CD4-positive, alpha-beta T cell treated with Interleukin-15 for 4 hours (primary cell): ENCODE results near the gene HNRNPC.
"Not testable (repeated sequence)": the region's sequence is repeated elsewhere in the genome, so short reads cannot be mapped to it uniquely, and the experiment has no call there.

Experiments
- DNase-seq: peaks from one replicate; pipeline ENCODE4 v3.0.0-alpha.2; 2020; ENCODE audit warnings: low spot score

Gene HNRNPC

DNA sequence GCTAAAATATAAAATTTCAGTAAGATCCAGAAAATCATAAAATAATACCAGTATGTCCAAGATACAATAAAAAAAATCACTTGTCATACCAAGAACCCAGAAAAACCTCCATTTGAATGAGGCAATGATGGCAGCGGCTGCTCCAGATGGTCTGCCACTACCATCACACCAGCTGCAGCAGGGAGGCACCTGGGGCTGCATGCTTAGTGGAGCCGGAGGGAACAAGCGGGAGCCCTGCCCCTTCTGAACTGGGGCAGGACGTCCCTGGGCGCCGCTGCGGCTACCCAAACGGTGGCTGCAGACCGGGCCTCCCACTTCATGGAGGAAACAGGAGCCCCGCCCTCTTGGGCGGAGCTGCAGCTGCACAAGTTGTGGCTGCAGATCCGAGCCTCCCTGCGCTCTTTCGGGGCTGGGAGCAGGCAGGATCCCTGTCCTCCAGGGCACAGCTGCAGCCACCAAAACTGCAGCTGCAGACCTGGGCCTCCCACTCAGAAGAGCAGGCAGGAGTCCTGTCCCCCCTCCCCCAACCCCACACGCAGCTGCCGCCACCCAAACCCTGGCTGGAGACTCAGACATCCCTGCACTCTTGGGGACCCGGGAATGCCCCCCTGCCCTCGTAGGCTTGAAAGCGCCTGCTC is 77.3 kb downstream of the HNRNPC start:
- DNase-seq: peak; percentile 62

DNA sequence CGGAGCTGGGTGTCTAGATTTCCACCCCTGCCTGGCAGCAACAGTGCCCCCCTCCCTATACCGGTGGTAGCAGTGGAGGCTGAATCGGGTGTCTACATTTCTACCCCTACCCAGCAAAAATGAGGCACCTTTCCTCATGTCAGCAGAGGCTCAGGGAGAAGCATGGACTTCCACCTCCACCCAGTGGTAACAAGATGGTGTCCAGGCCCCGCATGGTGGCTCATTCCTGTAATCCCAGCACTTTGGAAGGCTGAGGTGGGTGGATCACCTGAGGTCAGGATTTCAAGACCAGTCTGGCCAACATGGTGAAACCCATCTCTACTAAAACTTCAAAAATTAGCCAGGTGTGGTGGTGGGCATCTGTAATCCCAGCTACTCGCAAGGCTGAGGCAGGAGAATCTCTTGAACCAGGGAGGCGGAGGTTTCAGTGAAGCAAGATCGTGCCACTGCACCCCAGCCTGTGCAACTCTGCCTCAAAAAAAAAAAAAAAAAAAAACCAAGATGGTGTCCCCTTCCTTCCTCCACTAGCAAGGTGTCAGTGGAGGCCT is 77.9 kb downstream of the HNRNPC start:
- DNase-seq: no peak

DNA sequence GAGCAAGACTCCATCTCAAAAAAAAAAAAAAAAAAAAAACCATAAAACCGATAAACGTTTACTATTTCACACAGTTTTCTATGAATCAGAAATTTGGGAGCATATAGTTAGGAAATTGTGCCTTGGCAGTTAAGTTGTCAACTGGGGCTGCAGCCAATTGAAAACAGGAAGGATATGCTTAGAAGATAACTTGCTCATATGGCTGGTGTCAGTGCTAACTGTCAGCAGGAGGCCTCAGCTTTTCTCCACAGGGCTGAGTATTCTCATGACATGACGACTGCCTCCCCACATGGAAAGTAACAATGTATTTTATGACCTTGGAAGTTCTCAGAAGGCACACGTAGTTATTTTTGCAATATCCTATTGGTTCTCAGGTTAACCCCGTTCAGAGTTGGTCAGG is 83.8 kb downstream of the HNRNPC start:
- DNase-seq: no peak

DNA sequence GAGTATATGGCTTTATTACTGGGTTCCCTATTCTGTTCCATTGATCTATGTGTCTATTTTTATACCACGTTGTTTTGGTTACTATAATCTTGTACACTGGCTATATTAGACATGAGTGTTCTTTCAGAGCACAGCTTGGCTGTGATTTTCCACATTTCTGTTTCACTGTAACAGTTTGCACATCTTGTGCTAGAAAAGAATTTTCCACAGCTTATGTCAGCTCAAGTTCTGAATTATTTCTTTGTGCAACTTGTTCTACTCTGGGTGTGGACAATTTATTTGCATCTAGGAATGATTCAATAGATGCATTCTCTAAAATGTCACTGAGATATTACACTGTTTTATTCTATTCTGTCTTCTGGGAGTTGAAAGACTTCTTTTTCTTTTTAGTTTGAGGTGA is 85.0 kb downstream of the HNRNPC start:
- no peak for DNase-seq

DNA sequence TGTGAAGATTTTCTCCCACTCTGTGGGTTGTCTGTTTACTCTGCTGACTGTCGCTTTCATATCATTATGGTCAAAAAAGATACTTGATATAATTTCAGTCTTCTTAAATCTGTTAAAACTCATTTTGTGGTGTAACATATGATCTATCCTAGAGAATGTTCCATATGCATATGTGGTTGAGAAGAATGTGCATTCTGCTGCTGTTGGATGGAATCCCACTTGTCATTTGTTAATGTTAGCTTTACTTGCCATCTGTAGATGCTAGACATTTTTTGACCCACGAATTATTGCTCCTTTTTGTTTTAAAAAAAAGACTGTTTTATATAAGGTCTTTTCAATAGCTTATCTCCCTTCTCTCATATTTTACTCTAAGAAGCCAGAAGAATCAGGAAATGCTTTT is 87.1 kb downstream of the HNRNPC start:
- no peak for DNase-seq

DNA sequence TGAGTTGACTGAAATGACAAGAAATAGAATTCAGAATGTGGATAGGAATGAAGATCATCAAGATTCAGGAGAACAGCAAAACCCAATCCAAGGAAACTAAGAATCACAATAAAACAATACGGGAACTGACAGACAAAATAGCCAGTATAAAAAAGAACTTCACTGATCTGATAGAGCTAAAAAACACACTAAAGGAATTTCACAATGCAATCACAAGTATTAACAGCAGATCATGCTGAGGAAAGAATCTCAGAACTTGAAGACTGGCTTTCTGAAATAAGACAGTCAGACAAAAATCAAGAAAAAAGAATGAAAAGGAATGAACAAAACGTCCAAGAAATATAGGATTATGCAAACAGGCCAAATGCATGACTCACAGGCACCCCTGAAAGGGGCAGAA is 98.1 kb downstream of the HNRNPC start:
- DNase-seq: no peak

DNA sequence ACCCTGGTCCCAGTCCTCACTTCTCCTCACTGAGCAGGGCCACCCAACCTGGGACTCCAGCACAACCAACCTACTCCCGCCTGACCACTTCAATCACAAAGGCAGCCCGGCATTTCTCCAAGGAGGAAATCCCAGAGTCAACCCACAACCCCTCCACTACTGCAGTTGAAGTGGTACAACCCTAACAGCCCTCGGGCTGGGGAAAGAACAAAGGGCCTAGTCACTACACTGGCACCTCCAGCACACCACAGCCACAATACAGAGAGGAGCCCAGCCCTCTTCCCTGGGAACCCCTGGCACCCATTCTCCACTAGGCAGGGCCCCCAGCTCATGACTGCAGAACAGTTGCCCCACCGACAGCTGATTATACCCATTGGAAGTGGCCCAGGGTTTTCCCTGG is 99.7 kb downstream of the HNRNPC start:
- DNase-seq: no peak

DNA sequence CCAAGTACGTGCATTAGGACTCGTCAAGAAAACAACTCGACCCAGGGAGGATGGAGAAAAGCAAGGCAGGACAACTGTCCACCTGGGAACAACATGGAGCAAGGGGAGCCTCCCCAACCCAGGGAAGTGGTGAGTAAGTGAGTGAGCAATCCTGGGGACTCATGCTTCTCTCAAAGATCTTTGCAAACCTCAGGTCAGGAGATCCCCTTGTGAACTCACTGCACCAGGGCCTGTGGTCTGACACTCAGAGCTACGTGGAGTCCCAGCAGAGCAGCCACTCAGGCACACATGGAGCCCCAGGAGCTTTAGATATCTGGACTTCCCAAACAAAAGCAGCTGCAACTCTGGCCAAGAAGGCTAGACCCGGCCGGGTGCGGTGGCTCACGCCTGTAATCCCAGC is 101.2 kb downstream of the HNRNPC start:
- DNase-seq: no peak

DNA sequence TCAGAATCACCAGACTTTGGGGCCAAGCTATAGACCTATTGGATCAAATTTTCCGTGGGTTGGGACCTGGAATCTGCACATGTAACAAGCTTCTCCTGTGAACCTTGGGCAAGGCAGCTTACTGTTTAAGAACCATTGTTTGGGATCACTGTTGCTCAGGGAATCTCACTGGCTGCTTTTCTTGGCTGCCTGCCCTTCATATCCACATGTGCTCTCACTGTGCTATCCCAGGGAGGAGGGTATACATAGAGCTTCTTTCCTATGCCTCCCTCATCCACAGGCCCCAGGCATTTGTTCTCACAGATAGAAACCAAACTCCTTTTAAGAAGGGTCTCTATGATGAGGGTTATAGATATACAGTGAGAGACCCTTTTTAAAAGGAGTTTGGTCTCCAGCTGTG is 103.6 kb downstream of the HNRNPC start:
- not testable (repeated sequence) for DNase-seq

DNA sequence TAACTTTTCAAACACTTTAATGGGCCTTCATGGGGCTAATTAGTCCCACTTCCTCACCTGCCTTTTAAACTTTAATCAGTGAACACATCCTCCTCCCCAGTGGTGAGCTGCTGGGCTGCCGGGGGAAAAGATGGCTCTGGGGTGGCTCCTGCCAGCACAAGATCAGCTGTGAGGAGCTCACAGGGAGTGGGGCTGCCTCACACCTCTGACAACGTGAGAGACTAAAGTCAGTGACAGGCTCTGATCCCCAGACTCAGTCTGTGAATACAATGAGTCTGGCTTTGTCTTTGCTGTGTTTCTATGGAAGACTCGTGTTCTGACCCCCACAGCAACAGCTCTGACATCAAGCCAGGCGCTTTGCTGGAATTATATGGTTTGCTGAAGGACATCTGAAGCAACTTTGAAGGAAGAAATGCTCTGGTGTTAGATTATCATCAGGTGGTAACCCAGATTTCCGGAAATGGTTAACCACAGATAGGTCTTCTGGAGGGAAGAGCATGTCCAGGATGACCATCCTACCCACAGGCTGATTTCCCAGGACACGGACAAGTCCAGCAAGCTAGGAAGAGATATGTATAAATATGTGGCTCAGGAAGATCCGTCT is 104.1 kb downstream of the HNRNPC start:
- DNase-seq: not testable (repeated sequence)

DNA sequence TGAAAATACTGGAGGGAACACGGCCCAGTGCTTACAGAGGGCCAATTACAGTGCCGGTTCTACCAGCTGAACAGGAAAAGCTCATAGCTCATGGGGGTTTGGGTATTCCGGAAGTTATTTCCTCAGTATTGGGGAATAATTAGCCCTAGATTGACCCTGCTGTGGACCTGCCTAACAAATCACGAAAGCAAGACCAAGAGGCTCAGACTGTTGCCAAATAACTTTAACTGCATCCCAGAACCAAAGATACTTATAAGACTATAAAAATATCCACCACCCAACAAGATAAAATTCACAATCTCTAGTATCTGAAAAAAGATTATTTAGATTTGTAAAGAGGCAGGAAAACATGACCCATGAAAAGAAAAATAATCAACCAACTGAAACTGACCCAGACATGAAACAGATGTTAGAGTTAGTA is 105.4 kb downstream of the HNRNPC start:
- no peak for DNase-seq

DNA sequence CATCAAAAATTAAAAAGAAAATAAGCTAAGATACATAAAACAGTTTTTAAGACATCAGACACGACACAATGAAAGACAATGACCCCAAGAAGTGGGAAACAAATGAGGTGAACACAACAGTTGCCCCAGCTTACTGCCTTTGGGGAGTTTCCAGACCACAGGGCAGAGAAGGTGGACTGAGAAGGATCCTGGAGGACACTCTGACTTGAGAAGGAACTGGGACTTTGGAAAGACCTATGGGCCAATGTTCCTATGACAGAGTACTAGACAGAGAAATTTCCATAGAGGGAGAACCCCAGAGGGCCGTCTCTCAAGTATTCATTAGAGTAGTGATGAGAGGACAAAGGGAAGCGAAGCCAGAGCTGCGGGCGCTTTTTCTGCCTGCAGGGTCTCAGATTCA is 107.2 kb downstream of the HNRNPC start:
- DNase-seq: no peak

DNA sequence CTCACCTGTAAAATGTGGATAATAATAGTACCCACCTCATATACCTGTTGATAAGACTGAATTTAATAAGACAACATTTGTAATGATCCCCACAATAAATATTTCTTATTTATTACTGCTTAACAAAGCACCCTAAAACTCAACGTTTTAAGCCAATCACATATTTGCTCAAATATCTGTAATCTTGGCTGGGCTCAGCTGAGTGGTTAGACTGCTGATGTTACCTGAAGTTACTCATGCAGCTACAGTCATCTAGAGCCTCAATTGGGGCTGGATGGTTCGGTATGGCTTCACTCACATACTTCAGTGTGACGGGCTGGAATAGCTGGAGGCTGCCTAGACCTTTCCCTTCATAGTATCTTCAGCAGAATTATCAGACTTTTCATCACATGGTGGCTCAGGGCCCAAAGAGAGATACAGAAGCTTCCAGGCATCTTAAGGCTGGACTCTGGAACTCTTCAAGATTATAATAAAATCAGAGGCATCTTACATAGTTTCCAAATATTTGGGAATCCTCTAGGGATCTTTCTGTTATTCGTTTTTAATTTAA is 109.1 kb downstream of the HNRNPC start:
- no peak for DNase-seq
